Spinal cord (tissue), 10 donors: Measurements from ENCODE around the gene SUMF2. TPM values are rescaled to one million over a fixed set of nuclear protein-coding genes. Genes with fewer than 3 reads are reported as not detected.
"Not testable (repeated sequence)": the region's sequence is repeated elsewhere in the genome, so short reads cannot be mapped to it uniquely, and the experiment has no call there.

Source experiments
- DNase-seq, 6 donors: peaks; one replicate each; pipeline versions ENCODE4 v3.0.0 to v3.0.0-alpha.2; 2013 to 2015; ENCODE audit warnings: low spot score in 6 of 6, low read depth in 4 of 6
- H3K27ac ChIP-seq: one replicate; pipeline ENCODE4 v1.5.1; 2013; ENCODE audit warnings: low read depth, low read length, control low read depth
- H3K27me3 ChIP-seq: one replicate; pipeline ENCODE4 v1.6.1; 2013; ENCODE audit warnings: low read length; ENCODE audit not compliant: control insufficient read depth, insufficient read depth
- H3K36me3 ChIP-seq: one replicate; pipeline ENCODE4 v1.6.1; 2013; ENCODE audit warnings: low read length; ENCODE audit not compliant: control insufficient read depth, insufficient read depth
- H3K4me1 ChIP-seq: one replicate; pipeline ENCODE4 v1.6.1; 2013; ENCODE audit warnings: low read length; ENCODE audit not compliant: control insufficient read depth, insufficient read depth
- H3K4me3 ChIP-seq: one replicate; pipeline ENCODE4 v1.5.1; 2013; ENCODE audit warnings: low read depth, low read length, control low read depth
- H3K9me3 ChIP-seq: one replicate; pipeline ENCODE4 v1.6.1; 2013; ENCODE audit warnings: low read length; ENCODE audit not compliant: control insufficient read depth, insufficient read depth
- WGBS: methylation state at CpG from one replicate; pipeline ENCODE4 v1.1.5; 2013; ENCODE audit warnings: missing lambda C conversion rate; ENCODE audit not compliant: insufficient coverage; 5-methylcytosine and 5-hydroxymethylcytosine counted together
- polyA plus RNA-seq, 2 donors: library from polyadenylated mRNA; unstranded; fragments of 120-200 nt; gene quantifications; one replicate each; pipeline ENCODE4 v1.2.1, GENCODE V29; 2013; ENCODE audit not compliant: insufficient read length in 2 of 2
- total RNA-seq, 2 donors: library from RNA; depleted of rRNA in 1 of 2; stranded (reverse); fragments of 120-200 nt in 1 of 2; fragments of >200 nt in 1 of 2; gene quantifications; one replicate each; pipeline versions ENCODE4 v1.2.3 to v1.2.4, GENCODE V29; 2013 to 2014
- donor health status: healthy.

Gene SUMF2
- total and polyA plus RNA-seq, 4 donors, result 101 to 138 (median 118) TPM

DNA sequence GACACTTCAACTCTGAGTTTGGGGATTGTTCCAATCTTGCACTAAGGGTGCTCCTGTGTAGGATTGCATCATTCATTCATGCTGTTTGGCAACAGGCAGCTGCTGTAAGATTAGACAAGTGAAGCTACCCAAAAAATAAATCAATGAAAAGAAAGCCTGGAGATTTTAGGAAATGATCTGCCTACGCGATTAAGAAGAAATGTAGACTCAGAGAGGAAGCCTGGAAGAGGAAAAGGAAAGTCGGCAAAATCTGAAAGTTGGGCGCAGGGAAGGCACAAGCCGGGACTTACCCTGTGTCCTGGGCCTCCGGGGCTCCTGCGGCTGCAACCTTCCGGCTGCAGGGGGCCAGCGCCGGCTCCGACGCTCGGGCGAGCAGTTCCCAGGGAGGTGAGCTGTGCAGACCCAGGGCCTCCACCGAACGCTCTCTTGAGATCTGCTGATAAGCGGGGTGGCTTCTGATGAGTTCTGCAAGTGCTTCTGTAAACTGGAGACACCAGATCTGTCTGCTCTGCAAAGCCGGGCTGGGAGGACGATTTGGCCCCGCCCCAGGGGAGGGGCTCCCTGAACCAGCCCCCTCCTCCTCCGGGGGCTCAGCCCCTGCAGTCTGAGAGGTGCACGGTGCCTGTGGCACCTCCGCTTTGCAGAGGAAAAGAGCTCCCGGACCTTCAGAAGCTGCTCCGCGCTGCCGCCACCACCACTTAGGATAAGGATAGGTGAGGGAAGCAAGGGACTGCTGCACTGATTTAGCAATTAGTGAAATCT, 30.2 kb upstream of the SUMF2 start:
- Histone ChIP-seq H3K4me3 (peak overlapping the region; percentile 71), H3K27ac (peak overlapping the region; percentile 57), H3K4me1 (peaks cover 14% of the 10 kb centered on the region), H3K36me3 (peaks cover 21% of the 10 kb centered on the region), H3K9me3 (no peaks in the 10 kb centered on the region), H3K27me3 (no peaks in the 10 kb centered on the region)
- 2% methylated on average over 27 of the region's 27 CpGs for WGBS
- peak in 4 of 6 donors; percentile 33 to 89 (median 72) for DNase-seq

- H3K9me3 ChIP-seq, result no peaks in the 10 kb centered on the region
- DNase-seq, result no peak
- WGBS, result 88% methylated on average over 3 of the region's 3 CpGs
- H3K4me3 ChIP-seq, result no peak overlapping the region
- H3K27me3 ChIP-seq, result no peaks in the 10 kb centered on the region
- H3K36me3 ChIP-seq, result peaks cover 14% of the 10 kb centered on the region
- no peak overlapping the region for H3K27ac ChIP-seq
- H3K4me1 ChIP-seq, result no peaks in the 10 kb centered on the region
These were observed 23.4 kb upstream of the SUMF2 start for GRCh38 chr7:56040730-56041129.

DNA sequence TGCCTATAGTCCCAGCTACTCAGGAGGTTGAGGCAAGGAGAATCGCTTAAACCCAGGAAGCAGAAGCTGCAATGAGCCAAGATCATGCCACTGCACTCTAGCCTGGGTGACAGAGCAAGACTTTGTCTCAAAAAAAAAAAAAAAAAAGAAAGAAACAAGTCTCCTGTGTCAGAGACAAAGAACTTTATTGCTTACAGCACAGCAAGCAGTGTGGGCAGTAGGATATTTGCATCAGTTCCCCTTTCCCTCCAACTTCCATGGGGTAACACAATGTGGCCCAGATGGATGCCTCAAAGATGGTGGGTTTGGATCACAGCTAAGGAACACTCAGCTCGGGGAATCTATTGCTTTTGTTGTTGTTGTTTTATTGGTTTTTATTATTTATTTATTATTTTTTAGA, 18.3 kb upstream of the SUMF2 start:
- not testable (repeated sequence) for DNase-seq, H3K9me3 ChIP-seq, H3K4me1 ChIP-seq, H3K27ac ChIP-seq, H3K27me3 ChIP-seq, H3K4me3 ChIP-seq
- peaks cover 14% of the 10 kb centered on the region for H3K36me3 ChIP-seq
- WGBS, result no CpG with 5 or more reads among the region's 2 CpGs

DNA sequence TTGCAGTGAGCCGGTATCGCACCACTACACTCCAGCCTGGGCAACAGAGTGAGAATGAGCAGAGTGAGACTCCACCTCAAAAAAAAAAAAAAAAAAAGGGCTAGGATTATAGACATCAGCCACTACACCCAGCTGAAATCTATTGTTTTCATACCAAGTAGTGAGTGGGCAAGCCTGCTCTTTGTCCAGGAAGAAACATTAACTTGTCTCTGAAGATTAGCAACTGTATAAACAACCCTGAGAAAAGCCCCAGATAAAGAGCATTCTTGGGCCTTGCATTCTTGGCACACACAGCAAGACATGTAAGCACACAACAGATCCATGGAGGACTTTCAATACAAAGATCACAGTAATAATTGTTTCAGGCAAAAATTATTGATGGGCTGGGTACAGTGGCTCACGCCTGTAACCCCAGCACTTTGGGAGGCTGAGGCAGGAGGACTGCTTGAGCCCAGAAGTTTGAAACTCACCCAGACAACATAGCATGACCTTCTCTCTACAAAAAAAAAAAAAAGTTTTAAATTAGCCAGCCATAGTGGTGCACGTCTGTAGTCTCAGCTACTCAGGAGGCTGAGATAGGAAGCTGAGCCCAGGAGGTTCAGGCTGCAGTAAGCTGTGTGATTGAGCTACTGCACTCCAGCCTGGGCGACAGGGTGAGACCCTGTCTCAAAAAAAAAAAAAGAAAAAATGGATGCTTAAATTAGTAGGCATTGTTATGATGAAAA, 17.2 kb upstream of the SUMF2 start:
- no peaks in the 10 kb centered on the region for H3K27me3 ChIP-seq
- H3K27ac ChIP-seq, result peak overlapping the region; percentile 16
- peak in 1 of 6 donors; percentile 22 for DNase-seq
- H3K4me3 ChIP-seq, result no peak overlapping the region
- H3K36me3 ChIP-seq, result peaks cover 9% of the 10 kb centered on the region
- H3K9me3 ChIP-seq, result no peaks in the 10 kb centered on the region
- H3K4me1 ChIP-seq, result peaks cover 8% of the 10 kb centered on the region
- 43% methylated on average over 1 of the region's 5 CpGs for WGBS

- peaks cover 11% of the 10 kb centered on the region for H3K4me1 ChIP-seq
- H3K36me3 ChIP-seq, DNase-seq, H3K9me3 ChIP-seq, H3K4me3 ChIP-seq, H3K27ac ChIP-seq, H3K27me3 ChIP-seq: not testable (repeated sequence)
- 100% methylated on average over 8 of the region's 11 CpGs for WGBS
These were observed 16.5 kb upstream of the SUMF2 start for GRCh38 chr7:56047446-56048116.

- peaks cover 15% of the 10 kb centered on the region for H3K4me1 ChIP-seq
- DNase-seq, result no peak
- no CpG with 5 or more reads among the region's 1 CpG for WGBS
- H3K27ac ChIP-seq, result no peak overlapping the region
- no peaks in the 10 kb centered on the region for H3K9me3 ChIP-seq
- no peaks in the 10 kb centered on the region for H3K27me3 ChIP-seq
- H3K36me3 ChIP-seq, result peaks cover 4% of the 10 kb centered on the region
- H3K4me3 ChIP-seq, result no peak overlapping the region
These were observed 15.8 kb upstream of the SUMF2 start for GRCh38 chr7:56048245-56048644.

DNA sequence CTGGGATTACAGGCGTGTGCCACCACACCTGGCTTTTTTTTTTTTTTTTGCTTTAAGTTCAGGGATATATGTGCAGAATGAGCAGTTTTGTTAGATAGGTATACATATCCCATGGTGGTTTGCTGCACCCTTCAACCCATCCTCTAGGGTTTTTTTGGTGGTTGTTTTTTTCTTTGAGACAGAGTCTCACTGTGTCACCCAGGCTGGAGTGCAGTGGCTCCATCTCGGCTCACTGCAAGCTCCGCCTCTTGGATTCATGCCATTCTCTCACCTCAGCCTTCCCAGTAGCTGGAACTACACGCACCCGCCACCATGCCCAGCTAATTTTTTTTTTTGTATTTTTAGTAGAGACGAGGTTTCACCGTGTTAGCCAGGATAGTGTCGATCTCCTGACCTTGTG, 15.3 kb upstream of the SUMF2 start:
- not testable (repeated sequence) for H3K27ac ChIP-seq, H3K36me3 ChIP-seq, H3K4me3 ChIP-seq, H3K9me3 ChIP-seq, H3K27me3 ChIP-seq
- WGBS, result no CpG with 5 or more reads among the region's 8 CpGs
- DNase-seq, result peak in 1 of 6 donors; percentile 4
- H3K4me1 ChIP-seq, result peaks cover 15% of the 10 kb centered on the region

- Histone ChIP-seq H3K27me3 (no peaks in the 10 kb centered on the region), H3K36me3 (peaks cover 11% of the 10 kb centered on the region), H3K4me3 (peak overlapping the region; percentile 89), H3K4me1 (peaks cover 15% of the 10 kb centered on the region), H3K9me3 (no peaks in the 10 kb centered on the region), H3K27ac (peak overlapping the region; percentile 94)
- 2% methylated on average over 9 of the region's 9 CpGs for WGBS
- no peak for DNase-seq
These were observed 13.1 kb upstream of the SUMF2 start for GRCh38 chr7:56051053-56051338.

GRCh38 chr7:56051339-56052191, 12.5 kb upstream of the SUMF2 start, which contains the start of the genes CCT6A and PSPH:
TSS of gene CCT6A (plus strand) at chr7:56051765. CDS start at chr7:56051849, 84 bp downstream.
TSS of gene PSPH (minus strand) at chr7:56051444. CDS start at chr7:56021212, 30,232 bp downstream.
- Histone ChIP-seq H3K27me3 (no peaks in the 10 kb centered on the region), H3K4me3 (peak within 1 kb of the TSS; percentile 89), H3K9me3 (no peaks in the 10 kb centered on the region), H3K36me3 (peaks cover 17% of the 10 kb centered on the region), H3K27ac (peak within 1 kb of the TSS; percentile 94), H3K4me1 (peaks cover 15% of the 10 kb centered on the region)
- under 1% methylated on average over 97 of the region's 97 CpGs for WGBS
- peak; percentile 91 to 99 (median 96) for DNase-seq
